Stomach (tissue), 9 donors: ENCODE results near the gene TBC1D1. TPM values are rescaled to one million over a fixed set of nuclear protein-coding genes. Genes with fewer than 3 reads are reported as not detected.

Experiments used
- DNase-seq, 2 donors: peaks; one replicate each; pipeline versions ENCODE4 v3.0.0 to v3.0.0-alpha.2; 2013 to 2019
- H3K27ac ChIP-seq, 5 donors: fragments of 200-600 bp in 4 of 5; sonication (generic) in 4 of 5; one replicate each; pipeline ENCODE4 v1.5.1; 2013 to 2019; ENCODE audit warnings: mild to moderate bottlenecking in 1 of 5, moderate library complexity in 1 of 5
- H3K27me3 ChIP-seq, 3 donors: fragments of 200-600 bp; sonication (generic); one replicate each; pipeline ENCODE4 v1.5.1; 2017 to 2019; ENCODE audit warnings: mixed run types in 1 of 3
- H3K36me3 ChIP-seq, 4 donors: fragments of 200-600 bp; sonication (generic); 1 replicate in 3 of 4; 2 replicates in 1 of 4; pipeline ENCODE4 v1.5.1; 2016 to 2019
- H3K4me1 ChIP-seq, 4 donors: fragments of 200-600 bp; sonication (generic); one replicate each; pipeline ENCODE4 v1.5.1; 2016 to 2019
- H3K4me3 ChIP-seq, 4 donors: fragments of 200-600 bp; sonication (generic) in 3 of 4; one replicate each; pipeline ENCODE4 v1.5.1; 2016 to 2019; ENCODE audit warnings: mild to moderate bottlenecking in 1 of 4
- H3K9me3 ChIP-seq, 4 donors: fragments of 200-600 bp; sonication (generic); one replicate each; pipeline ENCODE4 v1.5.1; 2016 to 2019
- EP300 ChIP-seq: sonication (generic); formaldehyde crosslinking; IDR thresholded peaks from one replicate; pipeline ENCODE4 v1.6.1; 2017; ENCODE audit warnings: antibody characterized with exemption
- POLR2A ChIP-seq, 4 donors: fragments of 450-650 bp; IDR thresholded peaks; one replicate each; pipeline ENCODE4 v1.6.1; 2016; ENCODE audit warnings: antibody characterized with exemption in 4 of 4, control low read depth in 2 of 4, mild to moderate bottlenecking in 1 of 4, moderate library complexity in 1 of 4
- POLR2AphosphoS5 ChIP-seq, 3 donors: sonication (generic); formaldehyde crosslinking; IDR thresholded peaks; one replicate each; pipeline ENCODE4 v1.6.1; 2016; ENCODE audit warnings: antibody characterized with exemption in 3 of 3
- WGBS, 5 donors: extraction: QIAGEN DNeasy Blood & Tissue Kit in 3 of 5; methylation state at CpG; one replicate each; pipeline versions ENCODE4 v1.1.5 to v1.1.7; 2013 to 2018; 5-methylcytosine and 5-hydroxymethylcytosine counted together
- intact Hi-C: fragments of 100-400 bp; cut with DNase I; formaldehyde crosslinking; loops from one replicate; pipeline ENCODE4 v1.15.1; 2023; ENCODE audit warnings: low total_unique reads
- polyA plus RNA-seq, 3 donors: library from polyadenylated mRNA; stranded (reverse); fragments of 200-250 nt; gene quantifications; one replicate each; pipeline ENCODE4 v1.2.3, GENCODE V29; 2013
- total RNA-seq, 5 donors: library from RNA; depleted of rRNA; stranded (reverse); fragments of >200 nt; gene quantifications; one replicate each; pipeline versions ENCODE4 v1.1.0 to v1.2.3, GENCODE V29; 2014 to 2016
- TF ChIP-seq, protein P1 (sequence below), 7 experiments: fragments of 450-650 bp in 4 of 7; fragments of 200-600 bp in 3 of 7; sonication (generic) in 3 of 7; IDR thresholded peaks; one replicate each; pipeline ENCODE4 v1.5.1; 2016 to 2019; ENCODE audit warnings: antibody characterized with exemption in 7 of 7, control low read depth in 2 of 7, mild to moderate bottlenecking in 1 of 7
- donor health status: healthy with polysubstance abuse.
- donor health status: Bipolar disorder and iron deficiency.
- donor health status: healthy.

Gene TBC1D1
- total and polyA plus RNA-seq, 8 donors = 18.8 to 165 (median 49.5) TPM

DNA sequence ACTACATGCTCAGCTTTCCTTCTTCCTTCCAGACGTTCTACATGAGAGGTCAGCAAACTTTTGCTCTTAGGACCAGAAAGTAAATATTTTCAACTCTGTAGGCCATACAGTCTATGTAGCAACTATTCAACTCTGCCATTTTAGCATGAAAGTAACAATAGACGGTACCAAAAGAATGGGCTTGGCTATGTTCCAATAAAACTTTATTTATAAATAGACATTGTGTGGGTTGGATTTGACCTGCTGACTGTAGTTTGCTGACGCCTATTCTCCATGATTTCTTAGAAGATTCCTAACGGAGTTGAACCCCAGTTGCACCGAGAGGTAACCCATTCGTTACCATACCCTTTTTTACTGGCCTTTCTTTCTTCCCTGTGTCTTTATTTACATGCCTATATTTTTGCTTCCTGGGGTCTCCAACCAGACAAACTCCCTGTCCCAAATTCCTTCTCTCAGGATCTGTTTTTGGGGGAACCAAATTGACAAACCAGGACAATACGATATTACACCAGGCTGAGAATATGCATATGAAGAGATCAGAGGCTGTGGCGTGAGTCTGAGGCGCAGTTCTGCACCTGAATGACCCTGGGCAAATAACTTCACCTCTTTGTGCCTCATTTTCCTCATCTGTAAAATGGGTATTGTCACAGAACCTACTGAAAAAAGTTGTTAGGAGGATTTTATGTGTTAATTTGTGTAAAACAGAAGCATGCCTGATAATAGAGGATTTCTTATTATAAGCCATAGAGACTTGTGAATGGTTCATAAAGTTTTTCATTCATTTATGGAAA is 58.9 kb downstream of the TBC1D1 start:
- H3K4me1 ChIP-seq = peaks cover 0 to 32% (median 11%) of the 10 kb centered on the region in 4 donors
- no peaks in the 10 kb centered on the region for H3K9me3 ChIP-seq
- TF ChIP-seq POLR2A (IDR thresholded peaks at IDR 0.05) (no peak), POLR2AphosphoS5 (IDR thresholded peaks at IDR 0.05) (no peak), EP300 (no peak)
- TF ChIP-seq, protein P1, sequence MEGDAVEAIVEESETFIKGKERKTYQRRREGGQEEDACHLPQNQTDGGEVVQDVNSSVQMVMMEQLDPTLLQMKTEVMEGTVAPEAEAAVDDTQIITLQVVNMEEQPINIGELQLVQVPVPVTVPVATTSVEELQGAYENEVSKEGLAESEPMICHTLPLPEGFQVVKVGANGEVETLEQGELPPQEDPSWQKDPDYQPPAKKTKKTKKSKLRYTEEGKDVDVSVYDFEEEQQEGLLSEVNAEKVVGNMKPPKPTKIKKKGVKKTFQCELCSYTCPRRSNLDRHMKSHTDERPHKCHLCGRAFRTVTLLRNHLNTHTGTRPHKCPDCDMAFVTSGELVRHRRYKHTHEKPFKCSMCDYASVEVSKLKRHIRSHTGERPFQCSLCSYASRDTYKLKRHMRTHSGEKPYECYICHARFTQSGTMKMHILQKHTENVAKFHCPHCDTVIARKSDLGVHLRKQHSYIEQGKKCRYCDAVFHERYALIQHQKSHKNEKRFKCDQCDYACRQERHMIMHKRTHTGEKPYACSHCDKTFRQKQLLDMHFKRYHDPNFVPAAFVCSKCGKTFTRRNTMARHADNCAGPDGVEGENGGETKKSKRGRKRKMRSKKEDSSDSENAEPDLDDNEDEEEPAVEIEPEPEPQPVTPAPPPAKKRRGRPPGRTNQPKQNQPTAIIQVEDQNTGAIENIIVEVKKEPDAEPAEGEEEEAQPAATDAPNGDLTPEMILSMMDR (IDR thresholded peaks at IDR 0.05) = no peak
- intact Hi-C loops = no loop called here
- peaks cover 0 to 9% (median 0%) of the 10 kb centered on the region in 4 donors for H3K36me3 ChIP-seq
- no peaks in the 10 kb centered on the region for H3K27me3 ChIP-seq
- no peak for DNase-seq
- WGBS, 5 donors = 71 to 80% (median 76%) methylated on average over 9 of the region's 9 CpGs
- H3K4me3 ChIP-seq = no peak overlapping the region
- no peak overlapping the region for H3K27ac ChIP-seq

DNA sequence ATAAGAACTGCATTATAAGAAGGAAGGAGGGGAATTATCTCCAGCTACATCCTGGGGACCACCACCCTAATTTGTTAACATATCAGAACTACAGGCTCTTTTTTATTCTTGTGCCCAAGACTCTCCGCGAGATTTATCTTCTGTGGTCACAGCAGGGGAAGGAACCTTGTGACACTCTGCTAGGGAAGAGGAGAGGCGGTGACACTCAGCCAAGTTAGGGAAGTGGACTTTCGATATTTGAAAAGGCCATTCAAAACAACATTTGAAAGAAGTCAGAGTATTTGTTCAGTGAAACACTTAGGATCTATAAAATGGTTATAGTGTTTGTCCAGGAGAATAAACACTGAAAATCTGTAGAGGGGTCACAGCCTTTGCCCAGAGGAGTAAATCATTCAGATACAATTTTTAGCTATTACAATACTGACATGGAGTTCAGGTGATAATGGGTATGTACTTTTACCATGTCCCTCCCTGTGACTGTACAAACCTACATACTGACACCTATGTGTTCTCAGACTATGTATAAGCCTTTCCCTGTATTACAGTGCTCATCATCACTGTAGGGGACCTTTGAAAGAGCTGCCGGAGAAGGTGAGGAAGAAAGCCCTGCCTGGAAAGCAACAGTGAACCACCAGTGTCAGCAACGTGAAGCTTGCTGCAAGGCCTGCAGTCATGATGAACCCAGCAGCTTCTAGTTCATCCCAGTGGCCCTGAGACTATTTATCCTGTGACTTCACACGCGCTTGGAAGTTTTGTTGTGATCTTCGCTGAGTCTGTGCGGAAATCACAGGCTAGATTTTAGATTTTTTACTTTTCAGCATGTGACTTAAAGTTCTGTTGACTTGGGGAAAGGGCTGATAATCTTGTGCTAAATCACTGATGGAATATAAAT is 60.8 kb downstream of the TBC1D1 start:
- no peak overlapping the region for H3K27ac ChIP-seq
- WGBS, 5 donors = 66 to 73% (median 67%) methylated on average over 10 of the region's 10 CpGs
- TF ChIP-seq EP300 = no peak
- no peak for TF ChIP-seq POLR2A (IDR thresholded peaks at IDR 0.05)
- TF ChIP-seq, protein P1 (IDR thresholded peaks at IDR 0.05) = no peak
- no peak for TF ChIP-seq POLR2AphosphoS5 (IDR thresholded peaks at IDR 0.05)
- peaks cover 0 to 9% (median 0%) of the 10 kb centered on the region in 4 donors for H3K36me3 ChIP-seq
- no peaks in the 10 kb centered on the region for H3K27me3 ChIP-seq
- H3K4me3 ChIP-seq = no peak overlapping the region
- no peak for DNase-seq
- H3K9me3 ChIP-seq = no peaks in the 10 kb centered on the region
- H3K4me1 ChIP-seq = peaks cover 0 to 18% (median 3%) of the 10 kb centered on the region in 4 donors
- intact Hi-C loops = no loop called here

DNA sequence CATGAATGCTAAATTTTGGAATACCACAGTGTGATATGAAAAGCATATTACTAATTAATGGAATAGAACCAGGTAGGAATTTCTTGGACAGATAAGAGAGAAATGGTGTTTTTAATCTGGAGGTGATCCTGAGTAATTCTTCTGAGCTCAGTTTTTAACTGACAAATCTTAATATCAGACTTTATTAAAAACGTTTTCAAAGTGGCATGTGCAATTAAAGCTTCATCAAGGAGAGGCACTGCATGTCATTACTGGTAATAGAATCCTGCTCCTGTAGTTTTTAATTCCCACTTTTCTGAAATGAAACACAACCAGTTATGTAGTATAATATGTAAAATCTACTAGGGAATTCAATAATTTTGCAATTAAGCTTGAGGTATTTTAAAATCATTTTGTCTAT is 62.3 kb downstream of the TBC1D1 start:
- DNase-seq = no peak
- Histone ChIP-seq H3K36me3 (peaks cover 0 to 9% (median 0%) of the 10 kb centered on the region in 4 donors), H3K4me3 (no peak overlapping the region), H3K9me3 (no peaks in the 10 kb centered on the region), H3K4me1 (peaks cover 0 to 12% (median 2%) of the 10 kb centered on the region in 4 donors), H3K27ac (no peak overlapping the region), H3K27me3 (no peaks in the 10 kb centered on the region)
- WGBS, 5 donors = 32 to 58% (median 42%) methylated on average over 1 of the region's 1 CpG
- intact Hi-C loops = no loop called here
- TF ChIP-seq POLR2AphosphoS5 (IDR thresholded peaks at IDR 0.05) = no peak
- TF ChIP-seq EP300 = no peak
- TF ChIP-seq, protein P1 (IDR thresholded peaks at IDR 0.05) = no peak

DNA sequence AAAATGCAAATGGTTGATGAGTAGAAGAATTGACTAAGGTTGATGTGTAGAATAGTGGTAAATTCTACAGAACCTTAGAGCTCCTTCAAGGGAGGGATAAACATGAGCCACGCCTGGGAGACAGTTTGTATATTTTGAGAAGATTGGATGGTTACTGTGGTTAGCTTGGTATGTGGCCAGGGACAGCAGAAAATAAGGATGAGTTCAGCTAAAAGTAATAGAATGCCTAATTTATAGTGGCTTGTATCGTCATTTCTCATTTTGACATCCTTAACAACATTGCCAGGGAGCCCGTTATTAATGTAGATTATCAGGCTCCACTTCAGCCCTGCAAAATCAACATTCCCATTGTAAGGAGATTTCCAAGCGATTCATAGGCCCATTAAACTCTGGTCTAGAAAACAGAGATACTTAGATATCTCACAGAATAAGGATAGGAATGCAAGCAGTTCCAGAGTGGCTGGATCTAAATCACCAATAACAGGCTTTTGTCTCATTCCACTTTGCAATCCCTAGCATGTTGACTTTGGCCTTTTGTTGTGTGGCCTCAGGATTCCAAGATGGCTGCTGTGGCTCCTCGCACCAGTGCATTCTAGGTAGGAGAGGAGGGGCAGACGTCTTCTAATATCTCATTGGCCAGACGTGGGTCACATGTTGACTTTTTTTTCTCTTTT is 62.9 kb downstream of the TBC1D1 start:
- DNase-seq = peak in 1 of 2 donors; percentile 20
- no peak overlapping the region for H3K27ac ChIP-seq
- peaks cover 0 to 9% (median 0%) of the 10 kb centered on the region in 4 donors for H3K36me3 ChIP-seq
- no peak overlapping the region for H3K4me3 ChIP-seq
- no peak for TF ChIP-seq EP300
- TF ChIP-seq POLR2A (IDR thresholded peaks at IDR 0.05) = no peak
- no peak for TF ChIP-seq POLR2AphosphoS5 (IDR thresholded peaks at IDR 0.05)
- TF ChIP-seq, protein P1 (IDR thresholded peaks at IDR 0.05) = no peak
- 55 to 69% (median 64%) methylated on average over 7 of the region's 7 CpGs for WGBS, 5 donors
- intact Hi-C loops = no loop called here
- H3K9me3 ChIP-seq = no peaks in the 10 kb centered on the region
- no peaks in the 10 kb centered on the region for H3K27me3 ChIP-seq
- peaks cover 0 to 12% (median 2%) of the 10 kb centered on the region in 4 donors for H3K4me1 ChIP-seq
